HCT116 (cell line): ENCODE results near the gene GAK. TPM values are rescaled to one million over a fixed set of nuclear protein-coding genes. Genes with fewer than 3 reads are reported as not detected.

ENCODE experiments used
- ATAC-seq: fragments of 200-7000 bp; cut with Tn5 transposase; 2 replicates; pipeline ENCODE4 v1.9.1; 2020; ENCODE audit warnings: mild to moderate bottlenecking, moderate library complexity
- BruUV-seq: library from RNA; stranded (reverse); fragments of 400-500 nt; replicated peaks from 2 replicates; lab custom pipeline; 2021; lab: Mats Ljungman, UMichigan
- CTCF ChIA-PET: fragments of 300-600 bp; sonication (Branson Sonifier 250); formaldehyde crosslinking; loops from one replicate; lab custom pipeline; 2021; ENCODE audit warnings: antibody characterized with exemption; lab: Charles Lee
- POLR2A ChIA-PET: fragments of 300-600, 350-600 bp; sonication (Branson Sonifier 250); formaldehyde crosslinking; loops from one replicate; lab custom pipeline; 2021; ENCODE audit warnings: antibody characterized with exemption; lab: Charles Lee
- RAD21 ChIA-PET, 2 experiments: fragments of 300-600 bp; sonication (Branson Sonifier 250); formaldehyde crosslinking; loops; one replicate each; lab custom pipeline; 2023; ENCODE audit warnings: low total read pairs in 2 of 2; ENCODE audit not compliant: uncharacterized antibody in 2 of 2, unreplicated experiment in 2 of 2, low non-redundant PET in 1 of 2; lab: Charles Lee
- DNase-seq: peaks from one replicate; pipeline ENCODE4 v3.0.0-alpha.2; 2010; ENCODE audit warnings: low read depth, low spot score
- H2AFZ ChIP-seq: fragments of 200-600 bp; shearing (Covaris generic), sonication (generic); 2 replicates; pipeline ENCODE4 v1.6.1; 2017; ENCODE audit warnings: low read depth, mixed run types, mixed read lengths, antibody characterized with exemption, low read length; ENCODE audit not compliant: poor library complexity, severe bottlenecking
- H3K27ac ChIP-seq: 2 replicates; pipeline ENCODE4 v1.5.1; 2012; ENCODE audit warnings: low read depth, low read length
- H3K27me3 ChIP-seq: fragments of 200-600 bp; sonication (generic); 2 replicates; pipeline ENCODE4 v1.6.1; 2016; ENCODE audit warnings: mixed run types, low read length, mixed read lengths; ENCODE audit not compliant: insufficient read depth
- H3K36me3 ChIP-seq, 2 experiments: fragments of 200-500 bp in 1 of 2; fragments of 200-600 bp in 1 of 2; sonication (Bioruptor generic) in 1 of 2; sonication (generic) in 1 of 2; 2 replicates each; pipeline versions ENCODE4 v1.5.1 to v1.6.1; 2014 to 2016; ENCODE audit warnings: low read length in 2 of 2, inconsistent platforms in 1 of 2, mixed read lengths in 1 of 2, mixed run types in 1 of 2; ENCODE audit not compliant: insufficient read depth in 2 of 2, control insufficient read depth in 1 of 2
- H3K4me1 ChIP-seq, 2 experiments: fragments of 200-600 bp in 1 of 2; sonication (generic) in 1 of 2; 2 replicates each; pipeline versions ENCODE4 v1.5.1 to v1.6.1; 2012 to 2017; ENCODE audit warnings: low read length in 2 of 2, inconsistent platforms in 1 of 2, mild to moderate bottlenecking in 1 of 2, mixed read lengths in 1 of 2, mixed run types in 1 of 2, moderate library complexity in 1 of 2; ENCODE audit not compliant: insufficient read depth in 2 of 2, control insufficient read depth in 1 of 2
- H3K4me2 ChIP-seq: fragments of 200-600 bp; sonication (generic); 2 replicates; pipeline ENCODE4 v1.6.1; 2017; ENCODE audit warnings: mixed run types, low read length, mixed read lengths
- H3K4me3 ChIP-seq, 2 experiments: fragments of 200-600 bp in 1 of 2; sonication (generic) in 1 of 2; replicated peaks in 1 of 2; 2 replicates each; pipeline ENCODE4 v1.5.1; 2011 to 2016; ENCODE audit warnings: low read length in 2 of 2, control low read depth in 1 of 2, low read depth in 1 of 2, mild to moderate bottlenecking in 1 of 2, mixed read lengths in 1 of 2, mixed run types in 1 of 2
- H3K79me2 ChIP-seq: fragments of 200-600 bp; sonication (generic); 2 replicates; pipeline ENCODE4 v1.6.1; 2017; ENCODE audit warnings: mild to moderate bottlenecking, mixed run types, low read length, moderate library complexity, mixed read lengths; ENCODE audit not compliant: insufficient read depth
- H3K9ac ChIP-seq: fragments of 200-600 bp; sonication (generic); 2 replicates; pipeline ENCODE4 v1.6.1; 2016; ENCODE audit warnings: low read length, mixed read lengths
- H3K9me2 ChIP-seq: fragments of 200-600 bp; sonication (generic), shearing (Covaris generic); 2 replicates; pipeline ENCODE4 v1.6.1; 2017; ENCODE audit warnings: mixed run types, mild to moderate bottlenecking, moderate library complexity; ENCODE audit not compliant: insufficient read depth
- H3K9me3 ChIP-seq, 2 experiments: fragments of 200-500 bp in 1 of 2; fragments of 200-600 bp in 1 of 2; sonication (Bioruptor generic) in 1 of 2; sonication (generic) in 1 of 2; 2 replicates each; pipeline ENCODE4 v1.6.1; 2014 to 2017; ENCODE audit warnings: low read length in 2 of 2, mixed read lengths in 2 of 2, inconsistent platforms in 1 of 2, low read depth in 1 of 2, mild to moderate bottlenecking in 1 of 2, mixed run types in 1 of 2, moderate library complexity in 1 of 2; ENCODE audit not compliant: control insufficient read depth in 1 of 2, insufficient read depth in 1 of 2
- H4K20me1 ChIP-seq: fragments of 200-600 bp; sonication (generic), shearing (Covaris generic); 2 replicates; pipeline ENCODE4 v1.6.1; 2017; ENCODE audit warnings: mixed run types, mild to moderate bottlenecking, moderate library complexity; ENCODE audit not compliant: insufficient read depth
- CBX3 ChIP-seq: IDR thresholded peaks from 2 replicates; pipeline ENCODE4 v1.6.1; 2012; ENCODE audit warnings: low read depth
- CEBPB ChIP-seq: IDR thresholded peaks from 2 replicates; pipeline ENCODE4 v1.6.1; 2012; ENCODE audit warnings: low read depth
- CTCF ChIP-seq, 3 experiments: fragments of 200-600 bp in 1 of 3; sonication (generic) in 1 of 3; IDR thresholded peaks in 2 of 3; conservative IDR thresholded peaks in 1 of 3; 2 replicates each; pipeline ENCODE4 v1.5.1; 2012 to 2017; ENCODE audit warnings: low read depth in 2 of 3, low read length in 2 of 3, antibody characterized with exemption in 1 of 3, borderline replicate concordance in 1 of 3, control low read depth in 1 of 3, mild to moderate bottlenecking in 1 of 3, mixed read lengths in 1 of 3, mixed run types in 1 of 3, moderate library complexity in 1 of 3; ENCODE audit not compliant: insufficient read depth in 1 of 3
- JUND ChIP-seq: IDR thresholded peaks from 2 replicates; pipeline ENCODE4 v1.6.1; 2012
- POLR2A ChIP-seq: IDR thresholded peaks from 2 replicates; pipeline ENCODE4 v1.7.0; 2011; ENCODE audit warnings: borderline replicate concordance; ENCODE audit not compliant: insufficient read depth, insufficient read length; ENCODE audit errors: extremely low read depth
- REST ChIP-seq: IDR thresholded peaks from 2 replicates; pipeline ENCODE4 v1.6.1; 2012; ENCODE audit warnings: low read depth
- SIN3A ChIP-seq: IDR thresholded peaks from 2 replicates; pipeline ENCODE4 v1.6.1; 2012; ENCODE audit warnings: low read depth
- SP1 ChIP-seq: IDR thresholded peaks from 2 replicates; pipeline ENCODE4 v1.6.1; 2012; ENCODE audit warnings: low read depth
- SRF ChIP-seq: IDR thresholded peaks from 2 replicates; pipeline ENCODE4 v1.6.1; 2012; ENCODE audit warnings: low read depth
- TCF7L2 ChIP-seq: IDR thresholded peaks from 2 replicates; pipeline ENCODE4 v1.7.0; 2011; ENCODE audit warnings: borderline replicate concordance, inconsistent platforms; ENCODE audit not compliant: insufficient read depth, insufficient read length; ENCODE audit errors: extremely low read depth
- YY1 ChIP-seq: IDR thresholded peaks from 2 replicates; pipeline ENCODE4 v1.6.1; 2011; ENCODE audit warnings: low read length, low read depth, moderate library complexity, mild to moderate bottlenecking; ENCODE audit not compliant: insufficient replicate concordance; ENCODE audit errors: extremely low read depth
- intact Hi-C: fragments of 100-400 bp; cut with micrococcal nuclease; formaldehyde crosslinking; loops from 2 replicates; pipeline ENCODE4 v1.10.0; 2022
- total RNA-seq: library from RNA; stranded (reverse); gene quantifications from one replicate; pipeline ENCODE4 v1.2.1, GENCODE V29; 2021; ENCODE audit not compliant: unreplicated experiment

Gene GAK
- total RNA-seq, 1 experiment from 2014 or later: 123 TPM

GRCh38 chr4:968221-968620, 36.1 kb upstream of the GAK start:
- no peak for TF ChIP-seq SIN3A
- no peak for TF ChIP-seq YY1
- TF ChIP-seq JUND: no peak
- TF ChIP-seq REST: no peak
- no peak for TF ChIP-seq CTCF (IDR thresholded peaks at IDR 0.05 in 2 of 3, conservative IDR thresholded peaks at IDR 0.05 in 1 of 3; ENCODE audit: borderline replicate concordance in 1 of 3, insufficient read depth in 1 of 3, low read depth in 2 of 3, low read length in 2 of 3)
- no peak for TF ChIP-seq SP1
- TF ChIP-seq SRF: no peak
- TF ChIP-seq TCF7L2: no peak
- TF ChIP-seq POLR2A: no peak
- TF ChIP-seq CEBPB: no peak
- TF ChIP-seq CBX3: no peak
- no peaks in the 10 kb centered on the region for H3K36me3 ChIP-seq
- H3K9ac ChIP-seq: no peak overlapping the region
- no peak for DNase-seq
- no peaks in the 10 kb centered on the region for H3K27me3 ChIP-seq
- no peaks in the 10 kb centered on the region for H3K9me2 ChIP-seq
- ChIA-PET RAD21 (no interaction called here), CTCF (no interaction called here), POLR2A (no interaction called here)
- H4K20me1 ChIP-seq: no peaks in the 10 kb centered on the region
- peaks cover 14 to 21% of the 10 kb centered on the region in 2 experiments; a peak in 3 of 4 replicates for H3K4me1 ChIP-seq
- no peaks in the 10 kb centered on the region for H3K79me2 ChIP-seq
- intact Hi-C loops: no loop called here
- BruUV-seq: no TSS peak
- H3K4me3 ChIP-seq: no peak overlapping the region
- H3K27ac ChIP-seq: no peak overlapping the region
- no peak for ATAC-seq
- H2AFZ ChIP-seq: no peak overlapping the region
- H3K4me2 ChIP-seq: no peak overlapping the region
- no peaks in the 10 kb centered on the region for H3K9me3 ChIP-seq
